HG02852 (cell line): ENCODE data around the gene SLCO1B1.
"Not testable (repeated sequence)": the region's sequence is repeated elsewhere in the genome, so short reads cannot be mapped to it uniquely, and the experiment has no call there.

Experiments used
- ATAC-seq: cut with Tn5 transposase; IDR thresholded peaks from one replicate; pipeline ENCODE4 v1.9.1; 2021; ENCODE audit warnings: mild to moderate bottlenecking, moderate library complexity; ENCODE audit not compliant: unreplicated experiment

Gene SLCO1B1, protein sequence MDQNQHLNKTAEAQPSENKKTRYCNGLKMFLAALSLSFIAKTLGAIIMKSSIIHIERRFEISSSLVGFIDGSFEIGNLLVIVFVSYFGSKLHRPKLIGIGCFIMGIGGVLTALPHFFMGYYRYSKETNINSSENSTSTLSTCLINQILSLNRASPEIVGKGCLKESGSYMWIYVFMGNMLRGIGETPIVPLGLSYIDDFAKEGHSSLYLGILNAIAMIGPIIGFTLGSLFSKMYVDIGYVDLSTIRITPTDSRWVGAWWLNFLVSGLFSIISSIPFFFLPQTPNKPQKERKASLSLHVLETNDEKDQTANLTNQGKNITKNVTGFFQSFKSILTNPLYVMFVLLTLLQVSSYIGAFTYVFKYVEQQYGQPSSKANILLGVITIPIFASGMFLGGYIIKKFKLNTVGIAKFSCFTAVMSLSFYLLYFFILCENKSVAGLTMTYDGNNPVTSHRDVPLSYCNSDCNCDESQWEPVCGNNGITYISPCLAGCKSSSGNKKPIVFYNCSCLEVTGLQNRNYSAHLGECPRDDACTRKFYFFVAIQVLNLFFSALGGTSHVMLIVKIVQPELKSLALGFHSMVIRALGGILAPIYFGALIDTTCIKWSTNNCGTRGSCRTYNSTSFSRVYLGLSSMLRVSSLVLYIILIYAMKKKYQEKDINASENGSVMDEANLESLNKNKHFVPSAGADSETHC

DNA sequence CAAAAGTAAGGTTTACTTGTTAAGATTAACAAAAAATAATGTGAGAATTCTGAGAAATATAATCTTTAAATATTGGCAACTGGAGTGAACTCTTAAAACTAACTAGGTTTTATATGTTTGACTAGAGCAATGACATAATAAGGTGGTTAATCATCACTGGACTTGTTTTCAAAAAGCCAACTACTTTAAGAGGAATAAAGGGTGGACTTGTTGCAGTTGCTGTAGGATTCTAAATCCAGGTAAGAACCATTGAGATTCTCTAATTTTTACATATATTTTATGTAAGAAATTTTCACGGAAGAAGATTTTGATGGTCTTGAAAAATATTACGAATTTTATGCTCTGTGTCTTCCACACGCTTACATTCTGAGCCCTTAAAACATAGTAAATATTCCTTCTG lies at the start of gene SLCO1B1:
SLCO1B1 (plus strand) TSS at position 197 of the 400 bp plus-strand sequence. CDS start 10,381 bp downstream, outside the sequence.
- no peak for ATAC-seq

DNA sequence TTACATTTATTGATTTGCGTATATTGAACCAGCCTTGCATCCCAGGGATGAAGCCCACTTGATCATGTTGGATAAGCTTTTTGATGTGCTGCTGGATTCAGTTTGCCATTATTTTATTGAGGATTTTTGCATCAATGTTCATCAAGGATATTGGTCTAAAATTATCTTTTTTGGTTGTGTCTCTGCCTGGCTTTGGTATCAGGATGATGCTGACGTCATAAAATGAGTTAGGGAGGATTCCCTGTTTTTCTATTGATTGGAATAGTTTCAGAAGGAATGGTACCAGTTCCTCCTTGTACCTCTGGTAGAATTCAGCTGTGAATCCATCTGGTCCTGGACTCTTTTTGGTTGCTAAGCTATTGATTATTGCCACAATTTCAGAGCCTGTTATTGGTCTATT lies 46.2 kb upstream of the SLCO1B1 start:
- not testable (repeated sequence) for ATAC-seq

GRCh38 chr12:21111732-21112131 lies 19.3 kb upstream of the SLCO1B1 start:
- no peak for ATAC-seq

GRCh38 chr12:21113266-21113665 lies 17.7 kb upstream of the SLCO1B1 start:
- no peak for ATAC-seq

GRCh38 chr12:21117995-21118394 lies 13.0 kb upstream of the SLCO1B1 start:
- ATAC-seq: no peak

DNA sequence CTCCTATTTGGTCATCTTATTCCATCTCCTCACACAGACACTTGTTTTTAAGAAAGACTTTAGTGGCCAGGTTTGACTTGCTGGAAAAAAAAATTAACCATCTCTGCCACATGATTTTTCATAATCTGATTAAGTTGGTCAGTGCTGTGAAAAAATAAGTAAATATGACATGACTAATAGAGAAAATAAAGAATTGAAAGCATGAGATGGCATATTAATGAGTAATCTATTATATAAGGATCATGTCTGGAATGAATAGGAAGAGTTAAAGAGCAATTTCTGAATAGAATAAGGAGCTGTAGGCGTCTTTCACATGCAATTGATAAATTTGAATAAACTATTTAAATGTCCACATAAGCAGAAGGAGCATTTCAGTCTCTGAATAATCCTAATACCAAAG lies 12.2 kb upstream of the SLCO1B1 start:
- ATAC-seq: no peak

- ATAC-seq: no peak
Observed at GRCh38 chr12:21129351-21129750, 1.6 kb upstream of the SLCO1B1 start.

GRCh38 chr12:21129906-21130305 lies 1.1 kb upstream of the SLCO1B1 start:
- no peak for ATAC-seq

GRCh38 chr12:21137318-21137999 lies 6.5 kb downstream of the SLCO1B1 start:
- ATAC-seq: not testable (repeated sequence)

DNA sequence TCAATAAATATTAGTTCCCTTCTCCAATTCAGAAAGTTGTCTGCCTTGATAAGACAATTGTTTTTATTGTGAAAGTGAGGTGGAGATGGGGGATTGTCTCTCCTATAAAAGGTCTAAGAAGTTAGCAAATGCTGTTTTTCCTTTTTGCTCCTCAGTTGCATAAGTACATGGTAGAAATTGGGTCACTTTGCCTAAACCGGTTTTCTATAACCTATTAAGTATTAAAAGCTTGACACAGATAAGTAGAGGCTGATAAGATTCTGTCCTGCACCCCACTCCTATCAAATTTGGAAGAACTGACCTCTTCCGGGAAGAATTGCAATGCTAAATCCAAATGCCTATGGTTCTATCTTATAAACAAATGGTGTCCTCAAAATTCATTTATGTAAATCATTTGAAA lies 7.0 kb downstream of the SLCO1B1 start:
- no peak for ATAC-seq

DNA sequence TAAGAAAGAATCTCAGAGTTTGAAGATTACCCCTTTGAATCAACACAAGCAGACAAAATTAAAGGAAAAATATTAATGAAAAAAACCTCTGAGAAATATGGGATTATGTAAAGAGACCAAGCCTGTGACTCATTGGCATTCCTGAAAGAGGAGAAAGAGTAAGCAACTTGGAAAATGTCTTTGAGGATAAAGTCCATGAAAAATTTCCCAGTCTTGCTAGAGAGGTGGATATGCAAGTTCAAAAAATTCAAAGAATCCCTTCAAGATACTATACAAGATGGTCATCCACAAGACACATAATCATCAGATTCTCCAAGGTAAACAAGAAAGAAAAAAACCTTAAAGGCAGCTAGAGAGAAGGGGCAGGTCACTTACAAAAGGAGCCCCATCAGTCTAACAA lies 13.3 kb downstream of the SLCO1B1 start:
- ATAC-seq: no peak

GRCh38 chr12:21149861-21150260 lies 18.9 kb downstream of the SLCO1B1 start:
- not testable (repeated sequence) for ATAC-seq

DNA sequence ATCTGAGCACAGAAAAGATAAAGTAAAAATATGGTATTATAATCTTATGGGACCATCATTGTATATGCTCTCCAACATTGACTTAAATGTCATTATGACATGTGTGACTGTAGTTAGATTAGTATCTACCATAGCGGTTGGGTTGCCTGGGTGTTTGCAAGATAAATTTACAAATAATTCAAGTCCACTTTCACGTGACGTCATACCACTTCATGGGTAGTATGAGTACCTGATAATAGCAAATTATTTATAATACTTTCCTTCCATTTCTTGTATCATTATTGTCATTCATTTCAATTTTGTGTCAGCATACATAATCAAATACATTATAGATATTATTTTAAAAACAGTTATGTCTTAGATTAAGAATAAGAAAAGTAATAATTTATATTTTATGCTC lies 20.2 kb downstream of the SLCO1B1 start:
- no peak for ATAC-seq

GRCh38 chr12:21155522-21156351 lies 24.7 kb downstream of the SLCO1B1 start:
- no peak for ATAC-seq

- ATAC-seq: no peak
Observed at GRCh38 chr12:21165048-21165447, 34.1 kb downstream of the SLCO1B1 start.

GRCh38 chr12:21169878-21170472 lies 39.0 kb downstream of the SLCO1B1 start:
- ATAC-seq: peak; percentile 60

- no peak for ATAC-seq
Observed at GRCh38 chr12:21172079-21172478, 41.1 kb downstream of the SLCO1B1 start.

DNA sequence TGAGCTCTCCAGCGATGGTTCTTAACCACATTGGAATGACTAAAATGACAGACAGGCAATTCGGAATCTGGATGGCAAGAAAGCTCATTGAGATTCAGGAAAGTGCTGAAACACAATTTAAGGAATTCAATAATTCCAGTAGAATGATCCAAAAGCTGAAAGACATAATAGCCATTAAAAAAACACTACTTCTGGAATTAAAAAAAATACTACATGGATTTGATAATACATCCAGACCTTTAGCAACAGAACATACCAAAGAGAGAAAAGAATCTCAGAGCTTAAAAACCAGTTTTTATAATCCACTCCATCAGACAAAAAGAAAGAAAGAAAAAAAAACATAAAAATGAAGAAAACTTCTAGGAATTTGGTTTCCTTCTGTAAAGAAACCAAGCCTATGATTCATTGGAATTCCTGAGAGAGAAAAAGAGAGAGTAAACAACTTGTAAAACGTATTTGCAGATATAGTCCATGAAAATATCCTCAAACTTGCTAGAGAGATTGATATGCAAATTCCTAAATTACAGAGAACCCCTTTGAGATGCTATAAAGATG lies 52.8 kb downstream of the SLCO1B1 start:
- ATAC-seq: no peak

DNA sequence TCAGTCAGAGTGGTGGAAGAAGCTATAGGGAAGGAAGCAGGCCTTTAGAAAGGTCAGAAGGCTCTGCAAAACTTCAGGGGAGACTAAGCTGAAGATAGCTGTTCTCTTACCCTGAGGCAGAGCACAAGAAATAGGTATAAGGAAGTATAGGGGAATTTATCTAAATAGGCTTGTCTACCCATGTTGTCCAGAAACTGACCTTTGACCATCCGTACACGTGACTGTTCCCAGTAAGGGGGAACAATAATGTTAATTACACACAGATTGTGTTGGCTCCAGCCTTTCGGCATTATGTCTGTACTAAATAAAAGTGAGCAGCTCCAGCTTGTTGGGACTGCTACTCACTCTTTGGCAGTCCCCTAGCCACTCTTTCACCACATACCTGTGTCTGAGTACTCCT lies 59.0 kb downstream of the SLCO1B1 start:
- ATAC-seq: no peak

DNA sequence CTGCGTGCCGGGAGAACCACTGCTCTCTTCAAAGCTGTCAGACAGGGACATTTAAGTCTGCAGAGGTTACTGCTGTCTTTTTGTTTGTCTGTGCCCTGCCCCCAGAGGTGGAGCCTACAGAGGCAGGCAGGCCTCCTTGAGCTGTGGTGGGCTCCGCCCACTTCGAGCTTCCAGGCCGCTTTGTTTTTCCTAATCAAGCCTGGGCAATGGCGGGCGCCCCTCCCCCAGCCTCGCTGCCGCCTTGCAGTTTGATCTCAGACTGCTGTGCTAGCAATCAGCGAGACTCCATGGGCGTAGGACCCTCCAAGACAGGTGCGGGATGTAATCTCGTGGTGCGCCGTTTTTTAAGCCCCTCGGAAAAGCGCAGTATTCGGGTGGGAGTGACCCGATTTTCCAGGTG lies 83.4 kb downstream of the SLCO1B1 start:
- not testable (repeated sequence) for ATAC-seq
